GM23338 (cell line): ENCODE results near the gene PHAX. TPM values are rescaled to one million over a fixed set of nuclear protein-coding genes. Genes with fewer than 3 reads are reported as not detected.
A peak's percentile ranks its signal among the peaks of the same experiment; 100 is the strongest.
"Not testable (repeated sequence)": the region's sequence is repeated elsewhere in the genome, so short reads cannot be mapped to it uniquely, and the experiment has no call there.

Source experiments
- ATAC-seq: fragments of 200-7000 bp; cut with Tn5 transposase; 3 replicates; pipeline ENCODE4 v1.9.1; 2020
- DNase-seq: peaks from one replicate; pipeline ENCODE4 v3.0.0-alpha.2; 2015; ENCODE audit warnings: low spot score
- H2AFZ ChIP-seq: fragments of 200-600 bp; sonication (generic); 2 replicates; pipeline ENCODE4 v1.8.0; 2016; ENCODE audit warnings: antibody characterized with exemption, mild to moderate bottlenecking, moderate library complexity
- H3F3A ChIP-seq: fragments of 200-600 bp; sonication (generic); replicated peaks from 2 replicates; pipeline ENCODE4 v1.8.0; 2017; ENCODE audit warnings: antibody characterized with exemption, mixed run types, low read depth
- H3K27ac ChIP-seq: fragments of 200-600 bp; sonication (generic); 2 replicates; pipeline ENCODE4 v1.6.1; 2016; ENCODE audit warnings: low read depth
- H3K27me3 ChIP-seq: fragments of 200-600 bp; sonication (generic); 2 replicates; pipeline ENCODE4 v1.8.0; 2016; ENCODE audit warnings: mild to moderate bottlenecking, mixed run types, moderate library complexity; ENCODE audit not compliant: insufficient read depth
- H3K36me3 ChIP-seq: fragments of 200-600 bp; sonication (generic); 2 replicates; pipeline ENCODE4 v1.8.0; 2016; ENCODE audit warnings: mild to moderate bottlenecking; ENCODE audit not compliant: insufficient read depth
- H3K4me1 ChIP-seq: fragments of 200-600 bp; sonication (generic); 2 replicates; pipeline ENCODE4 v1.8.0; 2016; ENCODE audit warnings: mild to moderate bottlenecking, moderate library complexity; ENCODE audit not compliant: insufficient read depth
- H3K4me2 ChIP-seq: fragments of 200-600 bp; sonication (generic); 2 replicates; pipeline ENCODE4 v1.7.1; 2017; ENCODE audit warnings: mixed run types
- H3K4me3 ChIP-seq: fragments of 200-600 bp; sonication (generic); 2 replicates; pipeline ENCODE4 v1.6.1; 2016; ENCODE audit warnings: mixed run types
- H3K79me2 ChIP-seq: fragments of 200-600 bp; sonication (generic); replicated peaks from 2 replicates; pipeline ENCODE4 v1.8.0; 2017; ENCODE audit warnings: mild to moderate bottlenecking; ENCODE audit not compliant: insufficient read depth
- H3K9me2 ChIP-seq: fragments of 200-600 bp; sonication (generic); 2 replicates; pipeline ENCODE4 v1.8.0; 2017; ENCODE audit not compliant: insufficient read depth
- H4K20me1 ChIP-seq: fragments of 200-600 bp; sonication (generic); replicated peaks from 2 replicates; pipeline ENCODE4 v1.8.0; 2017; ENCODE audit warnings: mild to moderate bottlenecking; ENCODE audit not compliant: insufficient read depth
- H3K27ac Mint-ChIP-seq: 2 replicates; pipeline ENCODE4 v1.8.0; 2020; ENCODE audit warnings: inconsistent platforms, mild to moderate bottlenecking, moderate library complexity, mixed read lengths
- H3K27me3 Mint-ChIP-seq: 3 replicates; pipeline ENCODE4 v1.8.0; 2022; ENCODE audit warnings: low read depth, mild to moderate bottlenecking, moderate library complexity, mixed read lengths, inconsistent platforms; ENCODE audit not compliant: insufficient read depth, poor library complexity
- H3K36me3 Mint-ChIP-seq: 3 replicates; pipeline ENCODE4 v1.8.0; 2021; ENCODE audit warnings: low read depth, mild to moderate bottlenecking, inconsistent platforms, moderate library complexity, mixed read lengths
- H3K4me1 Mint-ChIP-seq: 3 replicates; pipeline ENCODE4 v1.8.0; 2020; ENCODE audit warnings: mild to moderate bottlenecking, inconsistent platforms, mixed read lengths
- H3K4me3 Mint-ChIP-seq: 3 replicates; pipeline ENCODE4 v1.8.0; 2021; ENCODE audit warnings: moderate library complexity, mild to moderate bottlenecking, inconsistent platforms, mixed read lengths
- H3K9me3 Mint-ChIP-seq: 3 replicates; pipeline ENCODE4 v1.8.0; 2020; ENCODE audit warnings: moderate library complexity, mild to moderate bottlenecking, inconsistent platforms, mixed read lengths
- CTCF ChIP-seq, 2 experiments: fragments of 200-600 bp in 1 of 2; sonication (generic) in 1 of 2; conservative IDR thresholded peaks; 2 replicates each; pipeline versions ENCODE4 v1.5.1 to v1.6.1; 2016 to 2017; ENCODE audit warnings: antibody characterized with exemption in 2 of 2, low read depth in 2 of 2, mild to moderate bottlenecking in 2 of 2, moderate library complexity in 1 of 2
- EZH2 ChIP-seq: fragments of 200-600 bp; sonication (generic); IDR thresholded peaks from one replicate; pipeline ENCODE4 v1.8.0; 2017; ENCODE audit warnings: antibody characterized with exemption, mild to moderate bottlenecking, low read depth; ENCODE audit not compliant: unreplicated experiment
- JUNB ChIP-seq: IDR thresholded peaks from one replicate; pipeline ENCODE4 v1.6.1; 2016; ENCODE audit warnings: antibody characterized with exemption; ENCODE audit not compliant: unreplicated experiment
- ZNF462 ChIP-seq: fragments of 250-450 bp; sonication (Bioruptor Pico); IDR thresholded peaks from 2 replicates; pipeline ENCODE4 v1.5.0; 2020; ENCODE audit warnings: mild to moderate bottlenecking, moderate library complexity
- polyA plus RNA-seq: library from polyadenylated mRNA; unstranded; fragments of >200 nt; fragmentation: Nextera tagmentation; extraction: Ambion mirVana; gene quantifications from 2 replicates; pipeline ENCODE4 v1.2.1, GENCODE V29; 2016
- total RNA-seq: library from RNA; depleted of rRNA; stranded (reverse); fragments of >200 nt; shearing (Covaris generic); gene quantifications from 2 replicates; pipeline ENCODE4 v1.2.3, GENCODE V29; 2014

The PHAX gene
- total and polyA plus RNA-seq, 2 experiments from 2014 or later: 75.9 to 140 TPM

- H3K27me3 Mint-ChIP-seq: peaks cover 19% of the 10 kb centered on the region
- H3K4me1 ChIP-seq: peaks cover 32% of the 10 kb centered on the region
- H3F3A ChIP-seq: peaks cover 12% of the 10 kb centered on the region
- H3K9me3 Mint-ChIP-seq, H3K9me2 ChIP-seq, H3K27me3 ChIP-seq: not testable (repeated sequence)
- H3K27ac Mint-ChIP-seq: peak overlapping the region; percentile 94
- H3K36me3 Mint-ChIP-seq: peaks cover 24% of the 10 kb centered on the region
- H3K27ac ChIP-seq: peak overlapping the region; percentile 99
- ATAC-seq: peak; percentile 58
- peaks cover 33% of the 10 kb centered on the region for H3K4me1 Mint-ChIP-seq
- peaks cover 10% of the 10 kb centered on the region for H3K36me3 ChIP-seq
- H3K4me2 ChIP-seq: peak overlapping the region; percentile 95
- H3K79me2 ChIP-seq: peaks cover 39% of the 10 kb centered on the region
- H3K4me3 ChIP-seq: peak overlapping the region; percentile 96
- peaks cover 19% of the 10 kb centered on the region for H4K20me1 ChIP-seq
- peak overlapping the region; percentile 99 for H3K4me3 Mint-ChIP-seq
- H2AFZ ChIP-seq: peak overlapping the region; percentile 67; the same call in 1 of the 2 replicates
- DNase-seq: peak; percentile 42
Observed at GRCh38 chr5:126599971-126600630, 646 bp upstream of the PHAX start.

GRCh38 chr5:126603402-126603991 lies 2.8 kb downstream of the PHAX start:
- H2AFZ ChIP-seq: no peak overlapping the region
- H3K4me1 Mint-ChIP-seq: peaks cover 35% of the 10 kb centered on the region
- peaks cover 39% of the 10 kb centered on the region for H3K4me1 ChIP-seq
- TF ChIP-seq CTCF (conservative IDR thresholded peaks at IDR 0.05; ENCODE audit: low read depth in 2 of 2) (0 out of 4 replicates have a peak, but pooled peaks of 1 of the 2 experiments have one; percentile 9), EZH2 (no peak), JUNB (no peak), ZNF462 (CRISPR knock-in tag) (no peak)
- DNase-seq (no peak), ATAC-seq (no peak)
- H3K4me3 Mint-ChIP-seq: peak overlapping the region; percentile 0; the same call in 1 of the 3 replicates
- H3K9me2 ChIP-seq: no peaks in the 10 kb centered on the region
- 0 out of 2 replicates have a peak overlapping the region, but pooled peaks have one; percentile 13 for H3K4me3 ChIP-seq
- peaks cover 12% of the 10 kb centered on the region for H3F3A ChIP-seq
- peaks cover 73% of the 10 kb centered on the region for H3K79me2 ChIP-seq
- H3K27ac Mint-ChIP-seq: 0 out of 2 replicates have a peak overlapping the region, but pooled peaks have one; percentile 12
- peaks cover 52% of the 10 kb centered on the region for H4K20me1 ChIP-seq
- H3K9me3 Mint-ChIP-seq: no peaks in the 10 kb centered on the region
- no peaks in the 10 kb centered on the region for H3K27me3 ChIP-seq
- peak overlapping the region; percentile 56; the same call in 1 of the 2 replicates for H3K4me2 ChIP-seq
- H3K36me3 Mint-ChIP-seq: peaks cover 49% of the 10 kb centered on the region
- peaks cover 12% of the 10 kb centered on the region for H3K27me3 Mint-ChIP-seq
- peak overlapping the region; percentile 77 for H3K27ac ChIP-seq
- H3K36me3 ChIP-seq: peaks cover 33% of the 10 kb centered on the region
